ENCODE results near the gene DNAL4.
"Not testable (repeated sequence)": the region's sequence is repeated elsewhere in the genome, so short reads cannot be mapped to it uniquely, and the experiment has no call there.

The DNAL4 gene

DNA sequence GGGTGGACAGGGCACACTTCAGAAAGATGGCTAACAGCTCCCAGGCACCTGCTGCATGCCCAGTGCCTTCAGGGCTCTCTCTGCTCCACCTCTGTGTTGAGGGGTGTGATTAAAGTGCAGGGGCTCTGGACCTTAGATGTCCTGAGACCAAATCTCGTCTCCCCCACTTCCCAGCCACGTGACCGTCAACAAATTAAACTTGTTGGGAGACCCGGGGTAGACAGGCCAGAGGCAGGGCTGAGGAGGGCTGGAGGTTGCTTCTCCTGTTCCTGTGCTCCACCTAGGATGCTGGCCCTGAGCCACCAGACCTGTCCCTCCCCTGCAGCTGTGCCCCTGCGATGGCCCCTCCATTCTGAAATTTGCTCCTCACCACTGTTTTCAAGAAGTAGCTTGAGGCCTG, 32.9 kb upstream of the DNAL4 start:
- DNase-seq (ENCODE audit: low spot score) = no peak

DNA sequence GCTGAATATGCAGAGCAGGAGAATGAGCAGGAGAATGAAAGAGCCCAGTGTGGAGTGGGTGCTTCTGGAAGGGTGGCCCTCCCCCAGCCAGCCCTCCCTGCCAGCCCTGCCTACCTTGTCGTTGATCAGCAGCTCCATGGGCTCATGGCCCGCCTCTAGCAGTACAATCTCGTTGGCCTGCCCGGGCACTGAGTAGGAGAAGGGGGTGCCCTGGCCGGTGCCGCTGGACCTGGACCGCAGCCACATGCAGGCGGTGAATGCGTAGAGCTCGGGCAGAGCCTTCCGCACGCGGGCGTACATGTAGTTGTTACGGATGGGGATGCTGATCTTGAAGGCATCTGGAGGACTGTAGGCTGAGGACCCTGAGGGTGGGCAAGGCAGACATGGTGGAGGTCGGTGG, 32.4 kb upstream of the DNAL4 start:
- DNase-seq (ENCODE audit: low spot score) = no peak

DNA sequence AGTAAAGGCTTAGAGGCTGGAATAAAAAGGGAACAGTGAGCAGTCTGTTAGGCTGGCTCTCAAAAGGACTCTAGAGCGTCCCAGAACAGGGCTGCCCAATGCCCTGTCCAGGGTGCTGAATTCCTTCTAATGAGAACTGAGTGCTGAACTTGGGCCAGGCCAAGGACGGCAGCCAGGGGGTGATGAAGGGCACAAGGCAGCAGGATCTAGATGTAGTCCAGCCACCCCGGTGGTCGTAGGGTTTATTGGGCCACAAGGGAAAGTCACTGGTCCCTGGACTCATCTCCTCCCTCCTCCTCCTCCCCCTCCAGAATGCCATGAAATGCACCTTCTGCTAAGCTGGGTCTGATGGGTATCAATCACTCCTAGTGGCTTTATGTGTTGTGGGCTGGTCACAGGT, 30.6 kb upstream of the DNAL4 start:
- peak; percentile 77 for DNase-seq (ENCODE audit: low spot score)

DNA sequence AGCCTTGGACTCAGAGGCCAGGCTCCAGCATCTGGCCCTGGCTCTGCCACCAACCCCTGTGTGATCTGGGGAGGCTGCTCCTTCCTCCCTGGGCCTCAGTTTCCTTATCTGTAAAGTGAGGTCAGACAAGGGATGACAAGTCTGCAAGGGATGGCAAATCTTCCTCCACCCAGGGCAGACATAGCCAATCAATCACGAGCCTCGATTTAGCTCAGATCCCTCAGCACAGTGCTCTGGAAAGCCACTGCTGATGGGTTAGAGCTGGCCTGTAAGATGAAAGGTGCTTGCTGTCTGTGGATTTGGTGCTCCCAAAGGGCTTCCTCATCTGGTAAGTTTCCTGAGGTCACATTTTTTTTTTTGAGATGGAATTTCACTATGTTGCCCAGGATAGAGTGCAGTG, 29.7 kb upstream of the DNAL4 start:
- DNase-seq (ENCODE audit: low spot score) = no peak

DNA sequence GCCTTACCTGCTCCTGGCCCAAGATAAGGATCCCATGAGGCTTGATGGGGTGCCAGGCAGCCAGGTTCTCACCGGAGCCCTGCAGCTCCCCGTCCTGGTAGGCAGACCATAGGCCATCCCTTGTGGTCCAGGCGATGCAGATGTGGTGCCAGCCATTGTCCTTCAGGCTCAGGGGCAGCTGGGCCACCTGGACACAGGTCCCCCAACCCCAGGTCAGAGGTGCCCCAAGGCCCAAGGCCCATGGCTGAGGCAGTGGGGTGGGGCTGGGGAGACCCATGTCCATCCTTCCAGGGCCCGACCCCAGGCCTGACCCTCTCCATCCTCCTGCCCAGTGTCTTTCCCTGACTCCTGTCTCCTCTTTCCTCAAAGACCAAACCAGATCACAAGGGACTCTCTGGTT, 29.1 kb upstream of the DNAL4 start:
- no peak for DNase-seq (ENCODE audit: low spot score)

DNA sequence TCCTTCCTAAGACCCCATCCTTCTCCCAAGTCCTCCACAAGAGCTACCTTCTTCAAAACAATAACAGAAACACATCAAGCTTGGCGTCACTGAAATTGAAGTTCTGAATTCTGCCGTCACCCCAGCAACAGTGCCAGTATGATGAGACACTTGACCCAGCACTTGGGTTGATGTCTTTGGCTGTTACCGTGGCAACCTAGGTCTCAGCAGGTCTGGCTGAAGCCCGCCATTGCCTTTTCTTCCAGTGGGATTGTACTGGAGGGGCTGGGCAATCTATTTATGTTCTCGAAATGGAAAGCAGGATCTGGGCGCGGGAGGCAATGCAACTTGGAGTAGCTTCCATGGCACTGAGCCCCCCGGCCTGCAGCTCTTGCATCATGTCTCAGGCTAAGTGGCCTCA, 26.1 kb upstream of the DNAL4 start:
- DNase-seq (ENCODE audit: low spot score) = no peak

DNA sequence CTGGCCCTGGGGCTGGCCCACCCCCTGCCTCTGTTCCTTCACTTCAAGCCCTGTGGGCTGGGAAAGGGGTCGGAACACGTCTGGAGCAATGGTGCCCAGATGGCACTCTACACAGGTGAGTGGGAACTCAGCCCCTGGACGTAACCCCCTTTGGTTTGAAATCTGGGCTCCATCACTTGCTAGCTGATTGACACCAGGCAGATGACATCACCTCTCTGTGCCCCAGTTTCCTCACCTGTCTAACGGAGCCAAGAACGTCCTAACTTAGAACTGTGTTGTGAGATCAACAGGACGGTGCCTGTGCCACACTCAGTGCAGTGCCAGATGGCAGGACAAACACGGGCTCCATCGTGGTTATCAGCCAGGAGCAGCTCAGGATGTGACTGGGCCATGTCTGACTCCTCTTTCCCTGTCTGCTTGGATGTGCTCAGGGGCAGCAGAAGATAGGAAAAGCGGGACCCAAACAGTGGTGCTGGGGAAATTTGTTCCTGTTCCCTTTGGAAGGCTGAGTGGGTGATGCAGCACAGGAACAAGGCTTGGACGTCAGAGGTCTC, 25.5 kb upstream of the DNAL4 start:
- no peak for DNase-seq (ENCODE audit: low spot score)

DNA sequence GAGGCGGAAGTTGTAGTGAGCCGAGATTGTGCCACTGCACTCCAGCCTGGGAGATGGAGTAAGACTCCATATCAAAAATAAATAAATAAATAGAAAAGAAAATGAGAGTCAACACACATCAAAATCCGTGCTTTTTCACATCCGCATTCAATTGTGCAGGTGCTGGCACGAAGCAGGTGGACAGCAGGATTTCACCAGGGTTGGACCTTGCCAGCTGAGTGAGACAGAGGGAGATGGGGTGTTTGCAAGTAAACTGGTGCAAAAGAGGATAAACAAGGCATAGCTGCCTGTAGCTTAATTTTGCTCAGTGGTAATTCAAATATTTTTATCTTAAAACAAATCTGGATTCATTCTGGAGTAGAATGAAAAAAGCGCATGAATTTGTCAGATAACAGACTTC, 23.3 kb upstream of the DNAL4 start:
- DNase-seq (ENCODE audit: low spot score) = no peak

DNA sequence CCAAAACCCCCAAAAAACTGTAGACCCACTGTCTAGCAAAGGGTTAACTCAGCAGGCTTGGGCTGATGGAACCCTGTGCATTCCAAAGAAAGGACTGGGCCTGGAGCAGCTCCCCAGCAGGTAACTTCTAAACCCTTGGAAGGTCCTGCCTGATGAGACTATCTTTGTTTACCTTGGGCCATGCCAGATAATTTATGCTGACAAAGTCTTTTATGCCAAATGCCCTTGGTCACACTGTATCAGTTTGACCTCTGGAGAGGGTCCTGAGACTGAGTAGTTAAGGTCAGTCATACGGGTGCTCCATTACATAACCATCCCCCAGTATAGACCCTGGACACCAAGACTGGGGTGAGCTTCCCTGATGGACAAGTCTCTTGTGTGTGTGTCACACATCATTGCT, 21.9 kb upstream of the DNAL4 start:
- no peak for DNase-seq (ENCODE audit: low spot score)

DNA sequence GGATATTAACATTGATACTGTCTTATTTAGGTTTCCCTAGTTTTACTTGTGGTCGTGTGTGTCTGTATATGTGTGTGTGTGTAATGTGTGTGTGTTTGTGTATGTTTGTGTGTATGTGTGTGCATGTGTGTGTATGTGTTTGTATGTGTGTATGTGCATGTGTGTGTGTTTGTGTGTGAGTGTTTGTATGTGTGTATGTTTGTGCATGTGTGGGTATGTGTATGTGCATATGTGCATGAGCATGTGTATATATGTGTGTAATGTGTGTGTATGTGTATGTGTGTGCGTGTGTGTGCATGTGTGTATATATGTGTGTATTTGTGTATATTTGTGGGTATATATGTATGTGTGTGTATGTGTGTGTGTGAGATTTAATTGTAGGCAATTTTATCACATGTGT, 17.3 kb upstream of the DNAL4 start:
- no peak for DNase-seq (ENCODE audit: low spot score)

DNA sequence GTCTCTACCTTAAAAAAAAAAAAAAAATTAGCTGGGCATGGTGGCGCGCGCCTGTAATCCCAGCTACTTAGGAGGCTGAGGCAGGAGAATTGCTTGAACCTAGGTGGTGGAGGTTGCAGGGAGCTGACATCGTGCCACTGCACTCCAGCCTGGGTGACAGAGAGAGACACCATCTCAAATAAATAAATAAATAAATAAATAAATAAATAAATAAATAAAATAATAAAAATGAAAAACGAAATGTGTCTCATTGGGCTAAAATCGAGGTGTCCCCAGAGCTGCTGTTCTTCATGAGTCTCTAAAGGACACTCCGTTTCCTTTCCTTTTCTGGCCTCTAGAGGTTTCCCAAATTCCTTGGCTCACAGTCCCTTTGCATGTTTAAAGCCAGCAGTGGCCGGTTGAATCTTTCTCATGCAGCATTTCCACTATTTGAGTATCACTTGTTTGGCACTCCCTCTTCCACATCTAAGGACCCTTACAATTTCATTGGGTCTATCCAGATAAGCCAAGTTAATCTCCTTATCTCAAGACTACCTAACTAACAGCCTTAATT, 11.2 kb upstream of the DNAL4 start:
- not testable (repeated sequence) for DNase-seq (ENCODE audit: low spot score)

DNA sequence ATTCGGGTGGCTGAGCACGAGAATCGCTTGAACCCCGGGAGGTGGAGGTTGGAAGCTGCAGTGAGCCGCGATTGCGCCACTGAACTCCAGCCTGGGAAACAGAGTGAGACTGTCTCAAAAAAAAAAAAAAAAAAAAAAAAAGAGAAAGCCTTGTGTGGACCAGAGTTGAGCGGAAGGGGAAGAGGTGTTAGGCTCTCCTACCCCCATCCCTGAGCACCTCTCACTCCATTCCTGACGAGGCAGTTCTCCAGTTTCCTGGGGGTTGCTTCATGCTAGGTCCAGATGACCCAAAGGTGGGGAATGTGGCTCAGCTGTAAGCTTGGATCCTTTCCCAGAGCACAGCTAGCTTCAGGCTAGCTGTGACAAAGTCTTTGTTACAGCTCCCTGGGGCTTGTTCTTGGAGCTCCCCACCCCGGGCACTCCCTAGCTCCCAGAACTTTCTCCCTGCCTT, 8.8 kb upstream of the DNAL4 start:
- peak; percentile 37 for DNase-seq (ENCODE audit: low spot score)

DNA sequence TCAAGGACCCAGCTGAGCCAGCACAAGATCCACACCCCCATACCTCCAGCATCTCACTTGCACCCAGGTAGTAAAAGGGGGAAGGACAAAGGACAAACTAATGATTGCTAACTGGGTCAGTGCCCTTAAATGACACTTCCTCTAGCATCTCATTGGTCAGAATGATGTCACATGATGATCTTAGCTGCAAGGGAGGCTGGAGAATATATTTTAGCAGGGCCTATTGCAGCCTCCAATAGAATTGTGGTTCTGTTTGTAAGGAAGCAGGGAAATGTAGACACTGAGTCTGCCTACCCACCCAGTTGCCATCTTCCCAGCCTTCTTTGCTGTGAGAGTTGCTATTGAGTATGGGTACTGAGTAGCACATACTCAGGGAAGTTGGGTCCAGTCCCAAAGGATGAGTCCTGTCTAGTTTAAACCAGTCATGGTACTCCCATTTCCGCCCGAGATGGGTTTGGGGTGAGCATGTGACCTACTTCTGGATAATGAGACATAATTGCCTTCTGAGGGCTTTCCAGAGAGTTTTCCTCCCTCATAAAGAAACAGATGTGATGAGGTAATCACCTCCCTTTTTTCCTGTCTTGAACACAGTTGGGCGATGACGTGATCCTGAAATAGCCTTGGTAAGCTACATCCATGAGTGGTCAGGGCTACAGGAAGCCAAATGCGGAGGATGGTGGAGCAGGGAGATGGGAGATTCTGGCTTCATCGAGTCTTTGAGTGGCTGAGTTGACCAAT, 5.5 kb upstream of the DNAL4 start:
- no peak for DNase-seq (ENCODE audit: low spot score)

DNA sequence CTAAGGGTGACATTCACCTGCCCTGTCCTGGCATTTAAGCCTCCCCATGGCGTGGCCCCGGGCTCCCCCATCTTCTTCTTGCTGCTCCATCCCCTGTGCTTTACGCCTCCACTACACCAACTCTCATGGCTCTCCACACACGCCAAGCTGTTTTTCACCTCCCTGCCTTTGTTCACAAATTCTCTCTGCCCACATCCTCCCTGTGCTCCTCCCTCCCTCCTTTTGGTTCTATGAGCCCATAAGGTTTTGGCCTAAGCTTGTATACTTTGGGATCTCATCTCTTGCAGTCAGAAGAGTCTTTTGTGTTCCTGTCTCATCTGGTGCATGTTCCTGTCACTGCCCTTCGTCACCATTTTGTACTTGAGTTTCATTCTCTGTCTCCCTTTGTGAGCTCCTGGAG, 4.6 kb upstream of the DNAL4 start:
- DNase-seq (ENCODE audit: low spot score) = no peak

DNA sequence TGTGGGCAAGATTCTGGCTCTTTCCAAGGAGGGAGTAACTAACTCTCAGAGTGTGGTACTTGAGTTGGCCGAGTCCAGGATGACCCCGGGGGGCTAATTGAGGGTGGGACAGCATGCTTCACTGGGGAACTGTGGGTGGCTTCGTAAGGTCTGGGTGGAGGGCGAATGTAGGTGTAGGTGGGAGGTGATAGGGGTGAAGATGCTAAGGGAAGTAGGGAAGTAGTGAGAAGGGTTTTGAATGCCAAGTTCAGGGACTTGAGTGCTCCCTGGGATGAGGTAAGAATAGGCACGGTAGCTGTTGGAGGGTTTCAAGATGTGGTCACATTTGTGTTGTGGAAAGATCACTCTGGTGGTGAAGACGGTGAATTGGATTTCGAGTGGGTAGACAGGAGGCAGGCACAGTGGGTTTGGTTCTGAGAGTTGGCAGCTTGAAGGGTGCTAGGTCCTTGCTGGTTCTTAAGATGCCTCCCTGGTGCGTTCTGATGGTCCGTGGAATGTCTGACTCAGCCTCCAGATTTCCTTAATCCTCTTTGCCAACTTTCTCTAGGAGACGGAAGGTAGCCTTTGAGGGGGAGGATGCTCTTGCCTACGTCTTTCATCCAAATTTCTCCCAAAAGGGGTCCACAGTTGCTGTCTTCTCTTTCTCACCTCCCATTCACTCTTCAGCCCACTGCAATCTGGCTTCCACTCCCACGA, 2.5 kb upstream of the DNAL4 start:
- DNase-seq (ENCODE audit: low spot score) = no peak

DNA sequence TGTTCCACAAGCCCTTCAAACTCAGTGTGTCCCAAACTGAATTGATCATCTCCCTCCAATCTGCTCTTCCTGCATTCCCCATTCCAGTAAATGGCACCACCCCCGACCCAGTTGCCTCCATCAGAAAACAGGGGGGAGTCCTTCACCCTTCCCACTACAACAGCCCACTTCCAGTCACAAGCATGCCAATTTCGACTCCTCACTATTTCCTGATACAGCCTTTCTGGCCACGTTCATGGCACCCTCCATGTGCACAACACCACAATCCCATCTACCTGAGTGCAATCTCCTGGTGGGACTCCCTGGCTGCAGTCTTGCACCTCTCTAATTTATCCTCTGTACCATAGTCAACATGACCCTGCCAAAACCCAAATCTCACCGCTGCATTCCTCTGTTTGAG, 1.6 kb upstream of the DNAL4 start:
- no peak for DNase-seq (ENCODE audit: low spot score)

DNA sequence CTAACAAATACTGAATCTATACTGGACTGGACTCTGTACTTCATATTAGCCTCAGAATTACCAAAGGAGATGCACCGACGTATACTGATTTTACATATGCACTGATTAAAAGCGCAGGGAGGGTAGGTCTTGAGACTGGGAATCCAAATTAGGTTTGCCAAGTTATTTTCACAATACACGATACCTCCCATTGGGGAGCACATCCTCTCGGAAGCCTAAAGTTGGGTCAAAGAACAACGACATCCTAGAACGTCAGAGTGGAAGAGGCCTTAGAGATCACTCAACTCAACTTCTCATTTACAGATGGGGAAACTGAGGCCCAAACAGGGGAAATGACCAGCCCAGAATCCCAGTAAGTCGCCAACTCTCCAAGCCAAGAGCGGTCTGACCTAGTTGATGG, 626 bp downstream of the DNAL4 start:
- DNase-seq (ENCODE audit: low spot score) = no peak

DNA sequence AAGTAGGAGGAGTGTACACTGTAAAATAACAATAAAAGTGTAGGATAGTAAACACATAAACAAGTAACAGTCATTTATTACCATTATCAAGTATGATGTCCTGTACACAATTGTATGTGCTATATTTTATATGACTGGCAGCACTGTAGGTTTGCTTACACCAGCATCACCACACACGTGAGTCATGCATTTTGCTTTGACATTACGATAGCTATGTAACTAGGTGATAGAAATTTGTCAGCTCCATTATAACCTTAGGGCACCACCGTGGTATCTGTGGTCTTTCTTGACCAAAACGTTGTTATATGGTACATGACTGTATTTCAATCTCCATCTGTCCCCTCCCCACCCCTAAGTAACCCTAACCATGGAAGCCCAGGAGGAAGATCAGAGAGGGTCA, 1.1 kb downstream of the DNAL4 start:
- no peak for DNase-seq (ENCODE audit: low spot score)

DNA sequence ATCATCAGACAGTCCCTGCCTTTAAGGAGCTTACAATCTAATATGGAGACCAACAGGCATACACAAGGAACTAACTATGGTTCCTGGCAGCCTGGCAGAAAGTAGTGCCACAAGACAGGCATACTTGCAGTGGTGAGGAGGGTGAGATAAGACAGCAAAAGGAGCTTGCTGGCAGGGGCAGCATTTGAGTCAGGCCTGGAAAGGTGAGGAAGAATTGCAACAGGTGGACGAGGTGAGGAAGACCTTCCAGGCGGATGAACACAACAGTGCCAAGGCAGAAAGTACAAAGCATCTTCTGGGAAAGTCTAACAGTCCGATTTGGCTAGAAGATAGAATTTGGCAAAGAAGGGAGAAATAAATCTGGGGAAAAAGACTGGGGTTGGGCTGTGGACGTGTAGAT, 4.3 kb downstream of the DNAL4 start:
- DNase-seq (ENCODE audit: low spot score) = no peak

DNA sequence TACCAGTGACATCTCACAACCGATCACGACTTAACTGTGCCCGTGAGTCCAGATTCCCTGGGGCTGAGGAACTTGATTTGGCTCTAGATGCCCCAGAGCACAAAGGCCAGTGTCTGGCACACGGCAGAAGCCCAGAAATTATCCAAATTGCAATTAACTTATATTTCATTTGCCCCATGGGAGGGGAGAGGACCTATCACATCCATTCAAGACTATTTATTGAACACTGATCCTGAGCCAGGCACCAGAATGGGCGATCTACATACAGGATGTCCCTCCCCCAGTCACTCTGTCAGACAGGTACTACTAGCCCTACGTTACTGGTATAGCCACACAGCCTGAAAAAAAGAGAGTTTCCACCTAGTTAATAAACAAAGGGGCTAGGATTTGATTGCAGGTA, 5.1 kb downstream of the DNAL4 start:
- DNase-seq (ENCODE audit: low spot score) = no peak

DNA sequence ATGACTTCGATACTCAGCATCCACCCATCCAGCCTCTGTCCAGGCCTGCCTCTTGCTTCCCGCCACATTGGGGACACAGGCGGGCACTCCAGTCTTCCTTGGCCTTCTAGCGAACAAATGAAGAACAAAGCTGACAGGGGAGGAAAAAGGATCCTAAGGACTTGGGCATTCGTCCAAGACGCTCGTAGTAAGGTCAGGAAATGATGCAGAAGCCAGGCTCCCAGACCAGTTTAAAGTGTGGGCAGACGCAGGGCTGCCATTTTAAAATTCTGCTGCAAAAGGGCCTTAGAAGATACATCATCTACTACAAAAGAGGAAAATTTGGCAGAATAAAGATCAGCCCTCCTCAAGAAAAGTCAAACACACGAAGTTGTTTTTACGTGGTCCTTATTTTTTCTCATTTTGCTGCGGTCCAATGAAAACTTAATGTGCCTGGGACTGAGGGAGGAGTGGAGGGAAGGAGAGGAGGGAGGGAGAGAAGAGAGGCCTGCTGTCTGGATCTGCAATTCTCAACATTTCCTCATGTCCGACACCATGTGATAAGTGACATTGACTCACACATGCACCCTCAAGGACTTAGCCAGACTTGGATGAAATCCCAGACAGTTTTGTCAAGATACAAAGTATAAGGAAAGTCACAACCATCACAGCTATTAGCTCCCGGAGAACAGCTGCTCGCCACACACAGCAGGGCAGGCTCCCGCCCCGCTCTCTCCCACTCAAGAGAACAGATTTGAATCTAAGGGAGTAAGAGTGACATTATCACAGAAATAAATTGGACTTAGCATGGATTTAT, 5.7 kb downstream of the DNAL4 start:
- no peak for DNase-seq (ENCODE audit: low spot score)

DNA sequence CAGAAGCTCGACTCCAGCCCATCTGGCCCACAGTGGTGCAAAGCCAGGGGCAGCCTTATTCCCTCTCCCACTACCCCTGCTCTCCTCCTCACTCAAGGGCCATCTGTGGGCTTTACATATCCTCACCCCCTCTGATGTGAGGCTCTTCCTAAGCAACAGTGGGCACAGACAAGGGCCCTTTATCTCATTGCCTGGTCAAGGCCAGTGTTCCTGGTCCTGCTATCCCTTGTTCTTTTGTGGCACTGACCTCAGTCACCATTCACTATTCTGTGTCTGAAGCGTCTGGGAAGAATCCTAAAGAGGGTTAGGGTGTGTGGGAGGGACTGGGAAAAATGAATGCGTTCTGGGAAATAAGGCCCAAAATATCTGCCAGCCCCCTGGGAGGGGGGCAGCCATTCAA, 7.3 kb downstream of the DNAL4 start:
- DNase-seq (ENCODE audit: low spot score) = no peak

DNA sequence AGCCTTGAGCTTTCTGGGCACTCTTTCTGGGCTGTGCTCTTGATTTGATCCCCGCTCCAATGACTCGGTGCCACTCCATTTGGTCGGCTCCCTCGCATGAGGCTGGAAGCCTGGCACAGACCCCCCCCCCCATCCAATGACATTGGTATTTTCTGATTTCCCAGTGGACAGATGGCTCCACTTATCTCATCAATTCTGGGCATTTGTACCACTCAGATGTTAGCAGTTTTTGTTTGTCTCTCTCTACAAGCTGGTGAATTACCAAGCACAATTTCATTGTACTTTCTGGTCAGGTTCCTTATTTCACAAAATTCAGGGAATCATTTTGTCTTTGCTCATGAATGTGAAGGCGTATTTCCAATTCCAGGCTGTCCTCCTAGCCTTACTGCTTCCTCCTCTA, 9.1 kb downstream of the DNAL4 start:
- DNase-seq (ENCODE audit: low spot score) = no peak

All from HuH-7.5 (cell line).